A549 (cell line): ENCODE data around the gene CHID1. TPM values are rescaled to one million over a fixed set of nuclear protein-coding genes. Genes with fewer than 3 reads are reported as not detected.

Experiments
- ATAC-seq, 2 experiments: fragments of 200-7000 bp in 1 of 2; fragments of >200 bp in 1 of 2; cut with Nextera tagmentation in 1 of 2; cut with Tn5 transposase in 1 of 2; 3 replicates each; pipeline versions ENCODE4 v1.8.0 to v1.9.1; 2018 to 2020; ENCODE audit warnings: mild to moderate bottlenecking in 1 of 2, moderate library complexity in 1 of 2
- CTCF ChIA-PET: fragments of 300-600 bp; sonication (Branson Sonifier 250); formaldehyde crosslinking; extraction: SDS; loops from one replicate; lab custom pipeline; 2021; ENCODE audit warnings: antibody characterized with exemption, inconsistent platforms; lab: Yijun Ruan, JAX
- POLR2A ChIA-PET: fragments of 350-600 bp; formaldehyde crosslinking; extraction: SDS; loops from one replicate; lab custom pipeline; 2021; ENCODE audit warnings: antibody characterized with exemption, inconsistent platforms; lab: Yijun Ruan, JAX
- DNase-seq, 2 experiments: peaks; one replicate each; pipeline versions ENCODE4 v3.0.0 to v3.0.0-alpha.2; 2011 to 2016; ENCODE audit warnings: low read depth in 1 of 2, low spot score in 1 of 2
- FAIRE-seq: peaks from 2 replicates; lab custom pipeline; 2011; peaks lifted over from hg19 to GRCh38; lab: Jason Lieb, UNC
- H3K27ac ChIP-seq, 2 experiments: fragments of >200 bp; sonication (Bioruptor Twin); formaldehyde crosslinking; 3 replicates each; pipeline ENCODE4 v1.5.1; 2016 to 2017
- H3K4me1 ChIP-seq: fragments of >200 bp; sonication (Bioruptor Twin); formaldehyde crosslinking; 3 replicates; pipeline ENCODE4 v1.6.1; 2016
- H3K4me2 ChIP-seq: fragments of >200 bp; sonication (Bioruptor Twin); formaldehyde crosslinking; 3 replicates; pipeline ENCODE4 v1.6.1; 2016
- H3K4me3 ChIP-seq: fragments of >200 bp; sonication (Bioruptor Twin); formaldehyde crosslinking; 3 replicates; pipeline ENCODE4 v1.5.1; 2016
- H3K9me3 ChIP-seq: fragments of >200 bp; sonication (Bioruptor Twin); formaldehyde crosslinking; 3 replicates; pipeline ENCODE4 v1.6.1; 2016
- CBX8 ChIP-seq: fragments of 200-600 bp; sonication (generic); IDR thresholded peaks from 2 replicates; pipeline ENCODE4 v1.6.1; 2016
- CHD4 ChIP-seq: fragments of 200-600 bp; sonication (generic); IDR thresholded peaks from 2 replicates; pipeline ENCODE4 v1.6.1; 2016; ENCODE audit warnings: antibody characterized with exemption, mild to moderate bottlenecking, borderline replicate concordance
- CTCF ChIP-seq: fragments of >200 bp; sonication (Bioruptor Twin); formaldehyde crosslinking; IDR thresholded peaks from 3 replicates; pipeline ENCODE4 v1.5.1; 2016
- EHF ChIP-seq: fragments of 250-450 bp; sonication (Bioruptor Pico); IDR thresholded peaks from 2 replicates; pipeline ENCODE4 v1.5.0; 2020; ENCODE audit warnings: mild to moderate bottlenecking
- GATA3 ChIP-seq: IDR thresholded peaks from 2 replicates; pipeline ENCODE4 v1.6.1; 2012; ENCODE audit warnings: borderline replicate concordance
- HOXB5 ChIP-seq: fragments of 250-450 bp; sonication (Bioruptor Pico); IDR thresholded peaks from 2 replicates; pipeline ENCODE4 v1.5.0; 2020; ENCODE audit warnings: mild to moderate bottlenecking, moderate library complexity
- JUN ChIP-seq, 2 experiments: fragments of >200 bp; sonication (Bioruptor Twin); formaldehyde crosslinking; IDR thresholded peaks; 2 replicates in 1 of 2; 3 replicates in 1 of 2; pipeline ENCODE4 v1.6.1; 2016 to 2017
- JUNB ChIP-seq: fragments of >200 bp; sonication (Bioruptor Twin); formaldehyde crosslinking; IDR thresholded peaks from 2 replicates; pipeline ENCODE4 v1.6.1; 2016
- KDM1A ChIP-seq: fragments of 200-600 bp; sonication (generic); IDR thresholded peaks from 2 replicates; pipeline ENCODE4 v1.6.1; 2016; ENCODE audit warnings: low read depth, mild to moderate bottlenecking
- MAZ ChIP-seq: fragments of 150-350 bp; IDR thresholded peaks from 2 replicates; pipeline ENCODE4 v1.6.1; 2014; ENCODE audit warnings: antibody characterized with exemption, low read depth, low read length, borderline replicate concordance
- NR3C1 ChIP-seq: fragments of >200 bp; sonication (Bioruptor Twin); formaldehyde crosslinking; IDR thresholded peaks from 3 replicates; pipeline ENCODE4 v1.6.1; 2017
- RARB ChIP-seq: fragments of 250-450 bp; sonication (Bioruptor Pico); IDR thresholded peaks from 2 replicates; pipeline ENCODE4 v1.8.0; 2021; ENCODE audit warnings: mild to moderate bottlenecking, moderate library complexity
- REST ChIP-seq: fragments of 200-600 bp; sonication (generic); IDR thresholded peaks from 2 replicates; pipeline ENCODE4 v1.6.1; 2016; ENCODE audit warnings: antibody characterized with exemption, mild to moderate bottlenecking, moderate library complexity
- SMC3 ChIP-seq: fragments of >200 bp; sonication (Bioruptor Twin); formaldehyde crosslinking; IDR thresholded peaks from 3 replicates; pipeline ENCODE4 v1.6.1; 2018; ENCODE audit warnings: inconsistent platforms
- USF2 ChIP-seq: fragments of 450-650 bp; IDR thresholded peaks from 2 replicates; pipeline ENCODE4 v1.6.1; 2014; ENCODE audit warnings: antibody characterized with exemption
- ZFP36 ChIP-seq: fragments of 450-650 bp; IDR thresholded peaks from 2 replicates; pipeline ENCODE4 v1.6.1; 2014; ENCODE audit warnings: borderline replicate concordance; ENCODE audit not compliant: partially characterized antibody
- ZNF302 ChIP-seq: fragments of 250-450 bp; sonication (Bioruptor Pico); IDR thresholded peaks from 2 replicates; pipeline ENCODE4 v1.9.0; 2021; ENCODE audit warnings: inconsistent platforms, mild to moderate bottlenecking, moderate library complexity
- ZSCAN20 ChIP-seq: fragments of 250-450 bp; sonication (Bioruptor Pico); IDR thresholded peaks from 2 replicates; pipeline ENCODE4 v1.8.0; 2022; ENCODE audit warnings: mild to moderate bottlenecking, moderate library complexity
- WGBS: methylation state at CpG from one replicate; pipeline ENCODE4 v1.1.6; 2017; ENCODE audit errors: missing lambda C conversion rate; 5-methylcytosine and 5-hydroxymethylcytosine counted together
- polyA plus RNA-seq, 4 experiments: library from polyadenylated mRNA; depleted of rRNA in 3 of 4; stranded (reverse); fragments of >200 nt; fragmentation: RNase III in 1 of 4; extraction: RNeasy Plus Mini Kit Qiagen cat#74134 plus additional on column Dnase treatment in 1 of 4; gene quantifications; 2 replicates in 3 of 4; 3 replicates in 1 of 4; pipeline ENCODE4 v1.2.3, GENCODE V29; 2011 to 2017
- TF ChIP-seq, protein P1 (sequence below): IDR thresholded peaks from 2 replicates; pipeline ENCODE4 v1.6.1; 2012; ENCODE audit warnings: low read depth, borderline replicate concordance
- TF ChIP-seq, protein P2 (sequence below): fragments of 250-450 bp; sonication (Bioruptor Pico); IDR thresholded peaks from 2 replicates; pipeline ENCODE4 v1.5.0; 2020; ENCODE audit warnings: low read depth, mild to moderate bottlenecking, moderate library complexity
- TF ChIP-seq, protein P3 (sequence below): fragments of 150-350 bp; IDR thresholded peaks from 2 replicates; pipeline ENCODE4 v1.6.1; 2014; ENCODE audit warnings: low read depth, mild to moderate bottlenecking, low read length

Gene CHID1
- polyA plus RNA-seq, 2 of the 4 experiments (the other 2 are of a cell fraction), result 53.8 to 70.6 TPM

DNA sequence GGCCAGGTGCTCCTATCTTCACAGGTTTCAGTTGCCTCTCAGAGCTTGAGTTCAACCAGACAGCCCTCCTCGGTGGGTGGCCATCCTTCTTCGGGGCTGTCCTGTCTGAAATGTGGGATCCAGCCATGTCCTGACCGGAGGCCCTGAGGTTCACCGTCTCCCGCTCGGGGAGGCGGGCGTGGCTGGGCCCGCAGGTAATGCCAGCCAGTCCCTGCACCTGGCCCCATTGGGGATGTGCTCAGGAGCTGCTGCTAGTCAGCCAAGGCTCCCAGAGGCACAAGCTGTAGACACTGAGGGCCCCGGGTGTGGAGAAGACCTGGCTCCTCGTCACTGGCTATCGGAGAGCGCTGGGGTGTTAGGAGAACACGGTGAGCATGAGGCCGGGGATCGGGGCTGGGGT lies 35.4 kb downstream of the CHID1 start:
- no peak for TF ChIP-seq ZFP36
- TF ChIP-seq, protein P1, sequence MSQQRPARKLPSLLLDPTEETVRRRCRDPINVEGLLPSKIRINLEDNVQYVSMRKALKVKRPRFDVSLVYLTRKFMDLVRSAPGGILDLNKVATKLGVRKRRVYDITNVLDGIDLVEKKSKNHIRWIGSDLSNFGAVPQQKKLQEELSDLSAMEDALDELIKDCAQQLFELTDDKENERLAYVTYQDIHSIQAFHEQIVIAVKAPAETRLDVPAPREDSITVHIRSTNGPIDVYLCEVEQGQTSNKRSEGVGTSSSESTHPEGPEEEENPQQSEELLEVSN, result no peak
- TF ChIP-seq CBX8, result no peak
- Histone ChIP-seq H3K9me3 (no peaks in the 10 kb centered on the region), H3K4me2 (no peak overlapping the region), H3K27ac (no peak overlapping the region), H3K4me3 (no peak overlapping the region), H3K4me1 (peaks cover 5% of the 10 kb centered on the region; the same call in 1 of the 3 replicates)
- 95% methylated on average over 9 of the region's 16 CpGs for WGBS
- ChIA-PET CTCF (interaction anchor here (0.6 to 2.4 kb wide), 4 partner anchors 17 to 176 kb away, joined by 3 to 14 read pairs (median 3); no protein-coding TSS in a partner anchor), POLR2A (no interaction called here)
- FAIRE-seq, result no peak
- ATAC-seq, result no peak
- no peak for DNase-seq

- H3K4me1 ChIP-seq, result peaks cover 5% of the 10 kb centered on the region; the same call in 1 of the 3 replicates
- no peak overlapping the region for H3K4me2 ChIP-seq
- TF ChIP-seq NR3C1 (no peak), HOXB5 (CRISPR knock-in tag) (no peak), RARB (CRISPR knock-in tag) (no peak), ZNF302 (no peak), JUNB (no peak), MAZ (no peak), USF2 (no peak), JUN (IDR thresholded peaks at IDR 0.05) (no peak), CBX8 (no peak), KDM1A (no peak), REST (no peak), GATA3 (no peak), ZSCAN20 (CRISPR knock-in tag) (no peak), CTCF (no peak), CHD4 (no peak), EHF (CRISPR knock-in tag) (no peak), SMC3 (no peak)
- TF ChIP-seq, protein P2, sequence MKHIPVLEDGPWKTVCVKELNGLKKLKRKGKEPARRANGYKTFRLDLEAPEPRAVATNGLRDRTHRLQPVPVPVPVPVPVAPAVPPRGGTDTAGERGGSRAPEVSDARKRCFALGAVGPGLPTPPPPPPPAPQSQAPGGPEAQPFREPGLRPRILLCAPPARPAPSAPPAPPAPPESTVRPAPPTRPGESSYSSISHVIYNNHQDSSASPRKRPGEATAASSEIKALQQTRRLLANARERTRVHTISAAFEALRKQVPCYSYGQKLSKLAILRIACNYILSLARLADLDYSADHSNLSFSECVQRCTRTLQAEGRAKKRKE (CRISPR knock-in tag), result no peak
- TF ChIP-seq, protein P3, sequence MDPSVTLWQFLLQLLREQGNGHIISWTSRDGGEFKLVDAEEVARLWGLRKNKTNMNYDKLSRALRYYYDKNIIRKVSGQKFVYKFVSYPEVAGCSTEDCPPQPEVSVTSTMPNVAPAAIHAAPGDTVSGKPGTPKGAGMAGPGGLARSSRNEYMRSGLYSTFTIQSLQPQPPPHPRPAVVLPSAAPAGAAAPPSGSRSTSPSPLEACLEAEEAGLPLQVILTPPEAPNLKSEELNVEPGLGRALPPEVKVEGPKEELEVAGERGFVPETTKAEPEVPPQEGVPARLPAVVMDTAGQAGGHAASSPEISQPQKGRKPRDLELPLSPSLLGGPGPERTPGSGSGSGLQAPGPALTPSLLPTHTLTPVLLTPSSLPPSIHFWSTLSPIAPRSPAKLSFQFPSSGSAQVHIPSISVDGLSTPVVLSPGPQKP, result no peak
- ATAC-seq (no peak), FAIRE-seq (no peak), DNase-seq (no peak)
- POLR2A ChIA-PET, result no interaction called here
- H3K4me3 ChIP-seq, result no peak overlapping the region
- WGBS, result 84% methylated on average over 11 of the region's 12 CpGs
- no peak overlapping the region for H3K27ac ChIP-seq
- H3K9me3 ChIP-seq, result no peaks in the 10 kb centered on the region
- CTCF ChIA-PET, result interaction anchor here (1.0 to 2.2 kb wide), 3 partner anchors 8 to 26 kb away, joined by 3 to 5 read pairs (median 4); no protein-coding TSS in a partner anchor
Measured at GRCh38 chr11:873706-874105, 36.9 kb downstream of the CHID1 start.
